Endodermal cell (in vitro differentiated cells): Measurements from ENCODE around the gene BTK. TPM values are rescaled to one million over a fixed set of nuclear protein-coding genes. Genes with fewer than 3 reads are reported as not detected.

Experiments used
- DNase-seq: peaks from one replicate; pipeline ENCODE4 v3.0.0-alpha.2; 2017
- H3K27ac ChIP-seq: 2 replicates; pipeline ENCODE4 v1.5.1; 2013; ENCODE audit warnings: mild to moderate bottlenecking, low read depth, low read length, moderate library complexity
- H3K27me3 ChIP-seq: 2 replicates; pipeline ENCODE4 v1.6.1; 2013; ENCODE audit warnings: mild to moderate bottlenecking, low read length, moderate library complexity; ENCODE audit not compliant: insufficient read depth, control insufficient read depth, poor library complexity, severe bottlenecking
- H3K36me3 ChIP-seq: 2 replicates; pipeline ENCODE4 v1.7.0; 2013; ENCODE audit warnings: mild to moderate bottlenecking, low read length, moderate library complexity; ENCODE audit not compliant: control insufficient read depth, insufficient read depth
- H3K4me1 ChIP-seq: one replicate; pipeline ENCODE4 v1.7.0; 2013; ENCODE audit warnings: low read length; ENCODE audit not compliant: control insufficient read depth, insufficient read depth
- H3K4me3 ChIP-seq: 2 replicates; pipeline ENCODE4 v1.5.1; 2013; ENCODE audit warnings: mild to moderate bottlenecking, low read length, moderate library complexity
- H3K9ac ChIP-seq: 2 replicates; pipeline ENCODE4 v1.6.1; 2013; ENCODE audit warnings: mild to moderate bottlenecking, low read length, moderate library complexity; ENCODE audit not compliant: poor library complexity, severe bottlenecking; ENCODE audit errors: extremely low read depth
- H3K9me3 ChIP-seq: 2 replicates; pipeline ENCODE4 v1.6.1; 2013; ENCODE audit warnings: mild to moderate bottlenecking, low read length, moderate library complexity; ENCODE audit not compliant: control insufficient read depth
- H3K27ac Mint-ChIP-seq: 2 replicates; pipeline ENCODE4 v1.8.0; 2020; ENCODE audit warnings: mixed read lengths
- H3K27me3 Mint-ChIP-seq: 2 replicates; pipeline ENCODE4 v1.8.0; 2021; ENCODE audit warnings: mild to moderate bottlenecking, mixed read lengths; ENCODE audit not compliant: insufficient read depth
- H3K36me3 Mint-ChIP-seq: 2 replicates; pipeline ENCODE4 v1.8.0; 2020; ENCODE audit warnings: low read depth, mixed read lengths
- H3K4me1 Mint-ChIP-seq: 2 replicates; pipeline ENCODE4 v1.8.0; 2020; ENCODE audit warnings: mixed read lengths
- H3K4me3 Mint-ChIP-seq: 2 replicates; pipeline ENCODE4 v1.8.0; 2020; ENCODE audit warnings: mild to moderate bottlenecking, moderate library complexity, mixed read lengths
- H3K9me3 Mint-ChIP-seq: 2 replicates; pipeline ENCODE4 v1.8.0; 2020; ENCODE audit warnings: mild to moderate bottlenecking, mixed read lengths
- CTCF ChIP-seq: fragments of 200-600 bp; sonication (generic); conservative IDR thresholded peaks from 2 replicates; pipeline ENCODE4 v1.5.0; 2021; ENCODE audit warnings: antibody characterized with exemption, mild to moderate bottlenecking
- WGBS, 2 experiments: methylation state at CpG; one replicate each; pipeline versions ENCODE4 v1.1.5 to v1.1.7; 2013; ENCODE audit warnings: missing lambda C conversion rate in 2 of 2, mixed read lengths in 1 of 2; ENCODE audit not compliant: insufficient coverage in 1 of 2, insufficient read length in 1 of 2; 5-methylcytosine and 5-hydroxymethylcytosine counted together
- total RNA-seq, 2 donors: library from RNA; stranded (reverse); fragmentation: NEBNext Ultra II Directional in 1 of 2; extraction: Animal tissue kit (Norgen Biotek cat#: 25700) in 1 of 2; gene quantifications; 2 replicates in 1 of 2; 3 replicates in 1 of 2; pipeline ENCODE4 v1.2.1, GENCODE V29; 2021

Gene BTK
- total RNA-seq, 2 donors from 2014 or later: 2.3 to 3.4 TPM

GRCh38 chrX:101362116-101362515 lies 23.9 kb downstream of the BTK start:
- Histone ChIP-seq H3K4me3 (no peak overlapping the region), H3K9ac (no peak overlapping the region), H3K27ac (no peak overlapping the region), H3K27me3 (no peaks in the 10 kb centered on the region), H3K4me1 (no peaks in the 10 kb centered on the region), H3K9me3 (no peaks in the 10 kb centered on the region), H3K36me3 (no peaks in the 10 kb centered on the region)
- Mint-ChIP-seq H3K27ac (no peak overlapping the region), H3K27me3 (peaks cover 2% of the 10 kb centered on the region), H3K9me3 (peaks cover 61% of the 10 kb centered on the region), H3K36me3 (no peaks in the 10 kb centered on the region), H3K4me3 (no peak overlapping the region), H3K4me1 (peaks cover 17% of the 10 kb centered on the region)
- no peak for DNase-seq
- TF ChIP-seq CTCF: no peak
- WGBS, 2 experiments: 60 to 95% methylated on average over 1 to 3 of the region's 3 CpGs

DNA sequence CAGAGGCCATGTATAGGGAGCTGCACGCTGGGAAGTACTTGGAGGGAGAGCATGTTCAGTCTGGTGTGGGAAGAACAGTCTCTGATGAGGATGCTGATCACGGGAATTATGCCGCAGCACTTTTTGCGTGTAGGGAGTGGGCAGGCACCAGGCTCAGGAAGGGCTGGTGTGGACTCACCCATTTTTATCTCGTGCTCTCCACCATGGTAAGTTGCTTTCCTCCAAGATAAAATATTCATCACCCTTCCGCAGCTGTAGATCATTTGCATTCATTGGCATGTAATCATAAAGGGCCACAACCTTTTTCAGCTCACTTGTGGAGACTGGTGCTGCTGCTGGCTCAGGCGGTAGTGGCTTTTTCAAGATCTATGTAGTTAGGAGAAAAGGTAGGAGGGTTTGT lies 25.6 kb downstream of the BTK start:
- H3K9me3 ChIP-seq: no peaks in the 10 kb centered on the region
- no peak overlapping the region for H3K27ac ChIP-seq
- peaks cover 70% of the 10 kb centered on the region for H3K9me3 Mint-ChIP-seq
- H3K27me3 Mint-ChIP-seq: peaks cover 9% of the 10 kb centered on the region
- DNase-seq: no peak
- no peak for TF ChIP-seq CTCF
- no peak overlapping the region for H3K9ac ChIP-seq
- H3K4me3 Mint-ChIP-seq: no peak overlapping the region
- no peak overlapping the region for H3K27ac Mint-ChIP-seq
- H3K36me3 Mint-ChIP-seq: no peaks in the 10 kb centered on the region
- H3K4me3 ChIP-seq: no peak overlapping the region
- no peaks in the 10 kb centered on the region for H3K36me3 ChIP-seq
- H3K4me1 ChIP-seq: no peaks in the 10 kb centered on the region
- H3K4me1 Mint-ChIP-seq: peaks cover 17% of the 10 kb centered on the region
- H3K27me3 ChIP-seq: peaks cover 6% of the 10 kb centered on the region
- 87 to 97% methylated on average over 4 to 6 of the region's 7 CpGs for WGBS, 2 experiments

GRCh38 chrX:101359966-101360365 lies 26.0 kb downstream of the BTK start:
- no peaks in the 10 kb centered on the region for H3K36me3 Mint-ChIP-seq
- H3K27ac Mint-ChIP-seq: no peak overlapping the region
- H3K9ac ChIP-seq: no peak overlapping the region
- H3K27me3 ChIP-seq: peaks cover 6% of the 10 kb centered on the region
- H3K9me3 Mint-ChIP-seq: peaks cover 71% of the 10 kb centered on the region
- no peak overlapping the region for H3K4me3 Mint-ChIP-seq
- no peak overlapping the region for H3K4me3 ChIP-seq
- H3K27me3 Mint-ChIP-seq: peaks cover 7% of the 10 kb centered on the region
- TF ChIP-seq CTCF: no peak
- H3K4me1 Mint-ChIP-seq: peaks cover 17% of the 10 kb centered on the region
- H3K27ac ChIP-seq: no peak overlapping the region
- DNase-seq: no peak
- H3K4me1 ChIP-seq: no peaks in the 10 kb centered on the region
- no peaks in the 10 kb centered on the region for H3K9me3 ChIP-seq
- no peaks in the 10 kb centered on the region for H3K36me3 ChIP-seq
- WGBS, 2 experiments: 86% methylated on average over 1 of the region's 1 CpG; no CpG with 5 or more reads in 1 of the 2 experiments
